Liver (tissue), 2 donors: ENCODE data around the gene ADGRF5.

Experiments used
- TF ChIP-seq, protein P1 (sequence below): IDR thresholded peaks from 2 replicates; pipeline ENCODE4 v1.6.1; 2016; ENCODE audit warnings: antibody characterized with exemption, mild to moderate bottlenecking
- TF ChIP-seq, protein P2 (sequence below): fragments of 150-350 bp; IDR thresholded peaks from 2 replicates; pipeline ENCODE4 v1.5.1; 2017; ENCODE audit warnings: improper control_type of control experiment, low read depth, low read length; ENCODE audit not compliant: missing input control
- TF ChIP-seq, protein P3 (sequence below): IDR thresholded peaks from 2 replicates; pipeline ENCODE4 v1.6.1; 2016; ENCODE audit warnings: antibody characterized with exemption
- donor health status: healthy.

DNA sequence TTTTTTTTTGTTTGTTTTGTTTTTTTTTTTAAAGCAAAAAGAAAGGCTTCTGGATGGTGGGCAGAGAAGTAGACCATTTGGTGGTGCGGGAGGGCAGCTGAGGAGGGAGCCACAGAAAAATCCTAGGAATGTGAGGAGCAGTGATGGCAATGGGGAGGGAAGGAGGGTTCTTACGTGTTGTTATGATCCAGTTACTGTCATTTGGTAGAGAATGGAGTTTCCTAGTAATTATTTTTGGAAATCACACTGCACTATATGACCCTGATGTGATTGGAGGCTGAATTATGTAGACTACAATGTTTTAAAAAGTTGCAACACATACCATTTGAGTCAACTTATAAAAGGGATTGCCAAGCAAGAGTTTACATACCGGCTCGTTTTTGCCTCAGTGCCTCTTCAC, 22.1 kb downstream of the ADGRF5 start:
- TF ChIP-seq, protein P1, sequence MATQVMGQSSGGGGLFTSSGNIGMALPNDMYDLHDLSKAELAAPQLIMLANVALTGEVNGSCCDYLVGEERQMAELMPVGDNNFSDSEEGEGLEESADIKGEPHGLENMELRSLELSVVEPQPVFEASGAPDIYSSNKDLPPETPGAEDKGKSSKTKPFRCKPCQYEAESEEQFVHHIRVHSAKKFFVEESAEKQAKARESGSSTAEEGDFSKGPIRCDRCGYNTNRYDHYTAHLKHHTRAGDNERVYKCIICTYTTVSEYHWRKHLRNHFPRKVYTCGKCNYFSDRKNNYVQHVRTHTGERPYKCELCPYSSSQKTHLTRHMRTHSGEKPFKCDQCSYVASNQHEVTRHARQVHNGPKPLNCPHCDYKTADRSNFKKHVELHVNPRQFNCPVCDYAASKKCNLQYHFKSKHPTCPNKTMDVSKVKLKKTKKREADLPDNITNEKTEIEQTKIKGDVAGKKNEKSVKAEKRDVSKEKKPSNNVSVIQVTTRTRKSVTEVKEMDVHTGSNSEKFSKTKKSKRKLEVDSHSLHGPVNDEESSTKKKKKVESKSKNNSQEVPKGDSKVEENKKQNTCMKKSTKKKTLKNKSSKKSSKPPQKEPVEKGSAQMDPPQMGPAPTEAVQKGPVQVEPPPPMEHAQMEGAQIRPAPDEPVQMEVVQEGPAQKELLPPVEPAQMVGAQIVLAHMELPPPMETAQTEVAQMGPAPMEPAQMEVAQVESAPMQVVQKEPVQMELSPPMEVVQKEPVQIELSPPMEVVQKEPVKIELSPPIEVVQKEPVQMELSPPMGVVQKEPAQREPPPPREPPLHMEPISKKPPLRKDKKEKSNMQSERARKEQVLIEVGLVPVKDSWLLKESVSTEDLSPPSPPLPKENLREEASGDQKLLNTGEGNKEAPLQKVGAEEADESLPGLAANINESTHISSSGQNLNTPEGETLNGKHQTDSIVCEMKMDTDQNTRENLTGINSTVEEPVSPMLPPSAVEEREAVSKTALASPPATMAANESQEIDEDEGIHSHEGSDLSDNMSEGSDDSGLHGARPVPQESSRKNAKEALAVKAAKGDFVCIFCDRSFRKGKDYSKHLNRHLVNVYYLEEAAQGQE, result no peak
- TF ChIP-seq, protein P2, sequence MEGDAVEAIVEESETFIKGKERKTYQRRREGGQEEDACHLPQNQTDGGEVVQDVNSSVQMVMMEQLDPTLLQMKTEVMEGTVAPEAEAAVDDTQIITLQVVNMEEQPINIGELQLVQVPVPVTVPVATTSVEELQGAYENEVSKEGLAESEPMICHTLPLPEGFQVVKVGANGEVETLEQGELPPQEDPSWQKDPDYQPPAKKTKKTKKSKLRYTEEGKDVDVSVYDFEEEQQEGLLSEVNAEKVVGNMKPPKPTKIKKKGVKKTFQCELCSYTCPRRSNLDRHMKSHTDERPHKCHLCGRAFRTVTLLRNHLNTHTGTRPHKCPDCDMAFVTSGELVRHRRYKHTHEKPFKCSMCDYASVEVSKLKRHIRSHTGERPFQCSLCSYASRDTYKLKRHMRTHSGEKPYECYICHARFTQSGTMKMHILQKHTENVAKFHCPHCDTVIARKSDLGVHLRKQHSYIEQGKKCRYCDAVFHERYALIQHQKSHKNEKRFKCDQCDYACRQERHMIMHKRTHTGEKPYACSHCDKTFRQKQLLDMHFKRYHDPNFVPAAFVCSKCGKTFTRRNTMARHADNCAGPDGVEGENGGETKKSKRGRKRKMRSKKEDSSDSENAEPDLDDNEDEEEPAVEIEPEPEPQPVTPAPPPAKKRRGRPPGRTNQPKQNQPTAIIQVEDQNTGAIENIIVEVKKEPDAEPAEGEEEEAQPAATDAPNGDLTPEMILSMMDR, result no peak
- TF ChIP-seq, protein P3, sequence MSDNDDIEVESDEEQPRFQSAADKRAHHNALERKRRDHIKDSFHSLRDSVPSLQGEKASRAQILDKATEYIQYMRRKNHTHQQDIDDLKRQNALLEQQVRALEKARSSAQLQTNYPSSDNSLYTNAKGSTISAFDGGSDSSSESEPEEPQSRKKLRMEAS, result no peak
